GM21619 (cell line): ENCODE measurements around the gene GID4.

Source experiments
- ATAC-seq: cut with Tn5 transposase; IDR thresholded peaks from one replicate; pipeline ENCODE4 v1.9.1; 2021; ENCODE audit not compliant: unreplicated experiment

GID4 gene

GRCh38 chr17:18016426-18016825 is 22.8 kb upstream of the GID4 start:
- ATAC-seq, result no peak

- ATAC-seq, result no peak
Observed at GRCh38 chr17:18017958-18018357, 21.2 kb upstream of the GID4 start.

DNA sequence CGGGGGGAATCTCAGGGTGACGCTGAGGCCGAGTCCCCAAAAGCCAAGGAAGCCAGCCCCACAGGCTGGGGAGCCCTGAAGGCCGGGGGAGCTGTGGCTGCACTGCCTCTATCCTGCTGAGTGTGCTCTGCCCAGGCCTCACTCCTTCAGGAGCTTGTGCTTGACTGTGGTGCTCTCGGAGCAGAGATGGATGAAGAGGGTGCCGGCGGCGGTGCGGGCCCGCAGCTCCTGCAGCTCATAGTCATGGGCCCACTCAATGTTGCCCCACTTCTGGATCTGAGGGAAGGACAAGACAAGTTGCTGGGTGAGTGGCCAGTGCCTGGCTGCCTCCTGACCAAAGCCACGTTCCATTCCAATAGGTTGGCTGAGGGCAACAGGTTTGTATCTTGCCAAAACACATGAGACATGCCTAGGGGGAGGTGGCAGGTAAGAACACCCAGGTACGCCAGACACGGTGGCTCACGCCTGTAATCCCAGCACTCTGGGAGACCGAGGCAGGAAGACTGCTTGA is 20.7 kb upstream of the GID4 start:
- no peak for ATAC-seq

DNA sequence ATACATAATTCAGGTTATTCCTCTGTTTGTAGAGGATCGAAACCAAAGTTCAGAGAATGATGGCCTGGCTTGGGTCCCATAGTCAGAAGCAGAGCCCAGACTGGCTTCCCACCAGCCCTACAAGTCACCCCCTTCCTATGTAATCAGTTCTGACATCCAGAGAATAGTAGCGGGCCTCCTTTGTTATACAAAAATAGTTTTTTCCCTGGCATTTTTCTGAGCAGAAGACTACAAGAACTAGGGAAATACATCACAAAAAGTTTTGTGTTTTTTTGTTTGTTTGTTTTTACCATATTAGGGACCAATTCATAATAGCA is 19.4 kb upstream of the GID4 start:
- ATAC-seq, result no peak

- ATAC-seq, result no peak
Observed at GRCh38 chr17:18020971-18021370, 18.2 kb upstream of the GID4 start.

DNA sequence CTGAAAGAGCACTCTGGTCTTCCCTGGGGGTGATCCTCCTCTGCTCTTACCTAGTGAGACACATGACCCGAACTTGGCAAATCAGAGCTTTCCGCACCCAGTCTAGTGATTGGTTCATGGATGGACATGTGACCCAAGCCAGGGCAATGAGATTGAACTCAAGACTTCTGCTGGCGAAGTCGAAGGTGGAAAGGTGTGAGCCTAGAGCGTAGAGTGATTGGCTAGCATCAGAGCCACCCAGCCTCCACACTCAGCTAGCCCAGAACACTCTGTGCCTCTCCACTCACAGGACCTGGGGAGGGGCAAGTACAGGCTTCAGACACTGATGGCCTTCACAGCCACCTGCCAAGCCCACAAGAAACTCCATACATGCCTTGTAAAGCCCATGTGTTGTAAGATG is 17.8 kb upstream of the GID4 start:
- no peak for ATAC-seq

DNA sequence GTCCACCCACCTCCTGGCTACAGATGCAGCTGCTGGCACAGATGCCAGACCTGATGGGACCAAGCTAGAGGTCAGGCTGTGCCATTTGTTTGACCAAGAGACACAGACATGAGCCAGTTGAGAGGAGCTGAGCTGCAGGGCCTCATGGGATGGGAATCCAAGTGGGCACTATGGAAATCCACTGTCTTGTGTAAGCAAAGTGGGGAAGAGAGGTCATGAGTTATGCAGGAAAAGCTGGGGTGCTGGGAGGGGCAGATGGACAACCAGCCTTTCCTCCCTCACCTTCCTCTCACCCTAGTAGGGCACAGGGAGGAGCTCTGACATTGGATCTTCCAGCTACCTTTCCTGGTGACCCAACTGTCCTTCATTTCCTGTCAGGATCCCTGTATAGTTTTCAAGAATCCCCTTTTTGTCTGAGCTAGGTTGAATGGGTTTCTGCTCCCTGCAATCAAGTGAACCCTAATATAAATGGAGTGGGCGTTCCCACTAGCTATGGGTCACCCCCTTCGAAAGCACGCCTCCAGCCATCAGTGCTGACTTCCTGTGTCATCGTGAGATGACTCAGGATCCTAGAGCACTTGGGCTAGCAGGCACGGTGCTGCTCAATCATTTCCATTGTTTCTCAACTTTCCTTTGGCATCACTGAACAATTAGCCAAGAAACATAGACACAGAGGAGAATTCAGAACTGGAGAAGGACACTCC is 13.8 kb upstream of the GID4 start:
- ATAC-seq, result peak; percentile 80

- peak; percentile 27 for ATAC-seq
Observed at GRCh38 chr17:18025945-18026776, 13.0 kb upstream of the GID4 start.

DNA sequence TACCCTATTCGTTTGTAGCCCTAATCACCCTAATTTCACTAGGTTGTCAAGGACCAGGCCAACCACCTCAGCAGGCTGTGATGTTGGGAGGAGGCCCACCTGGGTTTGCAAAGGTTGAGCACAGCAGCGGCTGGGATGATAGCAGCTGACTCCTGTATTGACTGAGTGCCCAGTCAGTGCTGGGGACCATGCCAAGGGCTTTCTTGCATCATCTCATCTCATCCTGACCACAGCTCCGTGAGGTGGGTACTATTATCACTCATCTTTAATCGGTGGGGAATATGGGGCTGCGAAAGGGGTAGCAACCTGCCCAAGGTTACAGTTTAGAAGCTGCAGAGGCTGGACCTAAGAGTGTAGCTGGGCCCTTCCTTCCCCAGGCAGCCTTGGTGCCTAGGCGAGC is 11.9 kb upstream of the GID4 start:
- no peak for ATAC-seq

DNA sequence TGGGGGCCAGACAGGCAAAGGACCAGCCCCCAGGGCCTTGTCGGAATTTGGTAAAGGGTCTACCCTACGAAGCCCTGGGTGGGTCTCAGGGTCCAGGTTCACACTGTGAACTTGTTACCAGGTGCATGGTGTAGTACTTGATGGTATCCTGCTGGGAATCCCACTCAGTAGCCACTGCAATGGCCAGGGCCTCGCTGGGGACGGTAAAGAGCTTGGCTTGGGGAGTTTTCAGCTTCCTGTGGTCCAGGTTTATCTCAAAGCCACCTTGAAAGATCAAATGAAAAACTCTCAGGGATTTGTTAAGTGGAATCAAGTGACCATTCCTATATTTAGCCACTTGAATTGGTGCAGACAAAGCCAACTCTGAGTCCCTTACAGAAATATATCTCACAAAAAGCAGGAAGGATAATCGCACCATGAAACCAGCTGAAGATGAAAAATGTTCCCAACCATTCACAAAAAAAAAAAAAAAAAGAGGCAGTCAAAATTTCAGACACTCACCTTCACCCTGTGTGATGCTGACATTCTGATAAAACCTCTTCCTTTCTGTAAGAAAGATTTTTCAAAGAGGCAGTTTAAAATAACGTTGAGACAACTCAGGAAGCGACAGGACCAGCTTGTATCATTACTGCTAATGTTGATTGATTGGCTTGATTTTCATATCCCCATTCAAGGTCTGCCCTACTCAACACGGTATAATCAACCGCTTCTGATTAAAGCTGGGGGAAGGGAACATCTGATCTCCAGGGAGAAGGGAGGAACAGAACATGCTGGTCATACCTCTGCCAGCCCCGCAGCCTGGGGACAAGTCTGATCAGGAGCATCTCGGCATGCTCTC is 10.9 kb upstream of the GID4 start:
- ATAC-seq, result no peak

DNA sequence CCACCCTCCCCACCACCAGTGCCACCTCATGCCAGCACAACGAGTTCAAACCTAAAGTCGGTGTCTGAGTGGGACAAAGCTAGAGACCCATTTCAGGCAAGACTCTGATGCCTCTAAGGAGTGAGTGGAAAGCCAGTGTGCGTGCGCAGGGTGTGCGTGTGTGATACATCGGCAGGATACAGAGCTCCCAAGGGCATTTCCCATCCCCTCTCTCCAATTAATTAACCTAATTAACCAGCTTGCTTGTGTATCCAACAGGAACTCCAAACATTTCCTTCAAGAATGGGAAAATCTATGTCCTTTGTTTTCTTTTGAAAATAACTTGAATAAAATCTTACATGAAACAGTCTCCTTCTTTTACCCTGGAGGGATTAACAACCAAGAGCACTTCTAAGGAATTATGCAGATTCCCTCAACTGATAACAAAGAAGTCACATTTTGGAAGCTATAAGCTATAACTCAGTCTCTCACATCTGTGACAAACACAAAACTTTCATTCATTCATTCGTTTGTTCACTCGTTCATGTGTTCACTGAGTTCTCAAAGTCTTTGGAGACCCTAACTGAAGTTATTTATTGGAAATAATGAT is 10.2 kb upstream of the GID4 start:
- ATAC-seq, result no peak

GRCh38 chr17:18031955-18032354 is 7.3 kb upstream of the GID4 start:
- no peak for ATAC-seq

GRCh38 chr17:18033442-18034099 is 5.6 kb upstream of the GID4 start:
- ATAC-seq, result peak; percentile 54

GRCh38 chr17:18035704-18036103 is 3.5 kb upstream of the GID4 start:
- no peak for ATAC-seq

DNA sequence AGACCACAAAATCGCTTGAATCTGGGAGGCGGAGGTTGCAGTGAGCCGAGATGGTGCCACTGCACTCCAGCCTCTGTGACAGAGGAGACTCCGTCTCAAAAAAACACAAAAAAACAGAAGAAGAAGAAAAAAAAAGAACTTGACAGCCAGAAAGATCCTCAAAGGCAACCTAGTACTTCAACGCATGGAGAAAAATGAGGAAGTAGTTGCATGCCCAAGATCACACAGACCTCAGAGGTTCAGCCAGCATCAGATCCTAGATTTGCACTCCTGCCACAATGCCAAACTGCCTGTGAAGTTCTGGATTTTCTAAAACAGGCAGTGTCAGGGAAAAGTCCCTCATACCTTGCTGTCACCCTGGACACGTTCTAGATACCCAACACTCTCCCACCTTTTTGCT is 1.7 kb upstream of the GID4 start:
- ATAC-seq, result no peak

GRCh38 chr17:18038149-18038850 is 908 bp upstream of the GID4 start:
- ATAC-seq, result no peak

GRCh38 chr17:18039535-18040260 is 490 bp downstream of the GID4 start:
- ATAC-seq, result peak; percentile 28

GRCh38 chr17:18040261-18040858 is 1.2 kb downstream of the GID4 start:
- ATAC-seq, result no peak

- ATAC-seq, result no peak
Observed at GRCh38 chr17:18041776-18042175, 2.6 kb downstream of the GID4 start.
